Mammary epithelial cell (primary cell): Measurements from ENCODE around the gene TFDP1.

ENCODE experiments used
- CTCF ChIP-seq, 2 donors: IDR thresholded peaks in 1 of 2; conservative IDR thresholded peaks in 1 of 2; 2 replicates each; pipeline ENCODE4 v1.5.1; 2011 to 2012; ENCODE audit warnings: inconsistent platforms in 2 of 2, low read length in 2 of 2, mild to moderate bottlenecking in 2 of 2, control low read depth in 1 of 2, low read depth in 1 of 2; ENCODE audit not compliant: insufficient read depth in 1 of 2; ENCODE audit errors: extremely low read depth in 1 of 2
- EZH2 ChIP-seq: IDR thresholded peaks from 2 replicates; pipeline ENCODE4 v1.6.1; 2012; ENCODE audit warnings: low read length, inconsistent platforms, borderline replicate concordance

DNA sequence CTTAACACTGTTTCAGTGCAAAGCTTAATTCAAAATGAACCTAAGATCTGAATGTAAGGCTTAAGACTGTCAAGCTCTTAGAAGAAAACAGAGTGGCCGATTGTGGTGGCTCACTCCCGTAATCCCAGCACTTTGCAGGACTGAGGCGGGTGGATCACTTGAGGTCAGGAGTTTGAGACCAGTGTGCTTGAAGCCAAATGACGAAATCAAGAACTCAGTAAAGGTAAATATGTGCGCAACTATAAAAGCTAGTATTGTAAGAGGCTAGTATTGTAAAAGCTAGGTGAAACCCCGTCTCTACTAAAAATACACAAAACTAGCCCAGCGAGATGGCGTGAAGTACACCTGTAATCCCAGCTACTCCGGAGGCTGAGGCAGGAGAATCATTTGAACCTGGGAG, 60.8 kb downstream of the TFDP1 start:
- TF ChIP-seq CTCF (conservative IDR thresholded peaks at IDR 0.05 in 1 of 2, IDR thresholded peaks at IDR 0.05 in 1 of 2; ENCODE audit: extremely low read depth in 1 of 2, insufficient read depth in 1 of 2, low read depth in 1 of 2, low read length in 2 of 2) (no peak), EZH2 (no peak)
